Activated T-helper 9 cell treated with anti-CD3 and anti-CD28 coated beads, Interleukin-2, amount 50 U/mL, for 16 hours (primary cell): ENCODE results near the gene CCDC122.

ENCODE experiments used
- DNase-seq: peaks from one replicate; pipeline ENCODE4 v3.0.0-alpha.2; 2020; ENCODE audit warnings: low read depth

The CCDC122 gene

GRCh38 chr13:43802511-43802910, 77.0 kb downstream of the CCDC122 start:
- DNase-seq = no peak

- no peak for DNase-seq
Measured at GRCh38 chr13:43800828-43801227, 78.7 kb downstream of the CCDC122 start.

- no peak for DNase-seq
Measured at GRCh38 chr13:43799191-43799590, 80.3 kb downstream of the CCDC122 start.

- no peak for DNase-seq
Measured at GRCh38 chr13:43797869-43798268, 81.7 kb downstream of the CCDC122 start.

GRCh38 chr13:43797159-43797558, 82.4 kb downstream of the CCDC122 start:
- DNase-seq = no peak

GRCh38 chr13:43794416-43794815, 85.1 kb downstream of the CCDC122 start:
- DNase-seq = no peak

GRCh38 chr13:43792076-43792881, 87.3 kb downstream of the CCDC122 start:
- DNase-seq = no peak

- DNase-seq = no peak
Measured at GRCh38 chr13:43787997-43788396, 91.5 kb downstream of the CCDC122 start.

GRCh38 chr13:43787518-43787891, 92.0 kb downstream of the CCDC122 start:
- DNase-seq = no peak

- DNase-seq = no peak
Measured at GRCh38 chr13:43786766-43787517, 92.6 kb downstream of the CCDC122 start, which contains the start of gene ENOX1. Gene ENOX1 (minus strand): TSS chr13:43786972.

GRCh38 chr13:43786472-43786765, 93.1 kb downstream of the CCDC122 start:
- no peak for DNase-seq
